Gastroesophageal sphincter (tissue), 3 donors: ENCODE measurements around the gene CELF2.
A peak's percentile ranks its signal among the peaks of the same experiment; 100 is the strongest.

Source experiments
- POLR2AphosphoS5 ChIP-seq: sonication (generic); formaldehyde crosslinking; IDR thresholded peaks from one replicate; pipeline ENCODE4 v1.6.1; 2017; ENCODE audit warnings: antibody characterized with exemption
- TF ChIP-seq, protein P1 (sequence below), 4 experiments: fragments of 200-600 bp in 2 of 4; fragments of 450-650 bp in 2 of 4; sonication (generic) in 1 of 4; IDR thresholded peaks; one replicate each; pipeline ENCODE4 v1.5.1; 2017 to 2019; ENCODE audit warnings: antibody characterized with exemption in 4 of 4, mild to moderate bottlenecking in 2 of 4, moderate library complexity in 2 of 4

DNA sequence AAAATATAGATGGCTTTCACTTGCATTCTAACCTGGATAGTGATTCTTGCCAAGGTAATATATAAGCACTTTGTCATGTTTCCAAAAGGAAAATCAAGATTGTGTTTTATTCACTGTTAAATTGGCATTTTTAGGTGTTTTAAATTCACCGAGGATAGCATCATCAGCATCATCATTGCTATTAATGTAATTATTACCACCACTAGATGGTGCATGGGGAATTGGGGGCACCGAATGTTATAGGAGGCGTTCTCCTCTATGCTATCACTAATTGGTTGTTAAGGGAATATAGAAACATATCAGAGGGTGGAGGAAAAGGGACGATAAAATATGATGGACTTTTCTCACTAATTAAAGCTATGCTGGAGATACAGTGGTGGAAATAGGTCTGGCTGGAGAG is 95.5 kb downstream of the CELF2 start:
- no peak for TF ChIP-seq POLR2AphosphoS5
- TF ChIP-seq, protein P1, sequence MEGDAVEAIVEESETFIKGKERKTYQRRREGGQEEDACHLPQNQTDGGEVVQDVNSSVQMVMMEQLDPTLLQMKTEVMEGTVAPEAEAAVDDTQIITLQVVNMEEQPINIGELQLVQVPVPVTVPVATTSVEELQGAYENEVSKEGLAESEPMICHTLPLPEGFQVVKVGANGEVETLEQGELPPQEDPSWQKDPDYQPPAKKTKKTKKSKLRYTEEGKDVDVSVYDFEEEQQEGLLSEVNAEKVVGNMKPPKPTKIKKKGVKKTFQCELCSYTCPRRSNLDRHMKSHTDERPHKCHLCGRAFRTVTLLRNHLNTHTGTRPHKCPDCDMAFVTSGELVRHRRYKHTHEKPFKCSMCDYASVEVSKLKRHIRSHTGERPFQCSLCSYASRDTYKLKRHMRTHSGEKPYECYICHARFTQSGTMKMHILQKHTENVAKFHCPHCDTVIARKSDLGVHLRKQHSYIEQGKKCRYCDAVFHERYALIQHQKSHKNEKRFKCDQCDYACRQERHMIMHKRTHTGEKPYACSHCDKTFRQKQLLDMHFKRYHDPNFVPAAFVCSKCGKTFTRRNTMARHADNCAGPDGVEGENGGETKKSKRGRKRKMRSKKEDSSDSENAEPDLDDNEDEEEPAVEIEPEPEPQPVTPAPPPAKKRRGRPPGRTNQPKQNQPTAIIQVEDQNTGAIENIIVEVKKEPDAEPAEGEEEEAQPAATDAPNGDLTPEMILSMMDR (IDR thresholded peaks at IDR 0.05): peak; percentile 26 to 45 (median 32)
